Measurements from ENCODE around the gene ZNF606.

ZNF606 gene

DNA sequence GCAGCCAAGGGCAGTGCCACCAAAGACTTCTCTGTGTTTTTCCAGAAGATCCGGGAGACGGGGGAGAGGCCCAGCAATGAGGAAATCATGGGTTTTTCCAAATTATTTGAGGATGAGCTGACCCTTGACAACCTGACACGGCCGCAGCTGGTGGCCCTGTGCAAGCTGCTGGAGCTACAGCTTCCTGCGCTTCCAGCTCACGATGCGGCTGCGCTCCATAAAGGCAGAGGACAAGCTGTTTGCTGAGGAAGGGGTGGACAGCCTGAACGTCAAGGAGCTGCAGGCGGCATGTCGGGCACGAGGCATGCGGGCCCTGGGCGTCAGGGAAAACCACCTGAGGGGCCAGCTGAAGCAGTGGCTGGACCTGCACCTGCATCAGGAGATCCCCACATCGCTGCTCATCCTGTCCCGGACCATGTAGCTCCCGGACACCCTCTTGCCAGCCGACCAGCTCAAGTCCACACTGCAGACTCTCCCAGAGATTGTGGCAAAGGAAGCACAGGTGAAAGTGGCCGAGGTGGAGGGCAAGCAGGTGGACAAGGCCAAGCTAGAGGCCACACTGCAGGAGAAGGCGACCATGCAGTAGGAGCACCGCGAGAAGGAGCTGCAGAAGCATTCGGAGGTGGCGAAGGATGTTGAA lies 42.9 kb upstream of the ZNF606 start:
- TF ChIP-seq, protein P1, sequence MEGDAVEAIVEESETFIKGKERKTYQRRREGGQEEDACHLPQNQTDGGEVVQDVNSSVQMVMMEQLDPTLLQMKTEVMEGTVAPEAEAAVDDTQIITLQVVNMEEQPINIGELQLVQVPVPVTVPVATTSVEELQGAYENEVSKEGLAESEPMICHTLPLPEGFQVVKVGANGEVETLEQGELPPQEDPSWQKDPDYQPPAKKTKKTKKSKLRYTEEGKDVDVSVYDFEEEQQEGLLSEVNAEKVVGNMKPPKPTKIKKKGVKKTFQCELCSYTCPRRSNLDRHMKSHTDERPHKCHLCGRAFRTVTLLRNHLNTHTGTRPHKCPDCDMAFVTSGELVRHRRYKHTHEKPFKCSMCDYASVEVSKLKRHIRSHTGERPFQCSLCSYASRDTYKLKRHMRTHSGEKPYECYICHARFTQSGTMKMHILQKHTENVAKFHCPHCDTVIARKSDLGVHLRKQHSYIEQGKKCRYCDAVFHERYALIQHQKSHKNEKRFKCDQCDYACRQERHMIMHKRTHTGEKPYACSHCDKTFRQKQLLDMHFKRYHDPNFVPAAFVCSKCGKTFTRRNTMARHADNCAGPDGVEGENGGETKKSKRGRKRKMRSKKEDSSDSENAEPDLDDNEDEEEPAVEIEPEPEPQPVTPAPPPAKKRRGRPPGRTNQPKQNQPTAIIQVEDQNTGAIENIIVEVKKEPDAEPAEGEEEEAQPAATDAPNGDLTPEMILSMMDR (IDR thresholded peaks at IDR 0.05; ENCODE audit: poor library complexity, severe bottlenecking) = no peak
- H3K27me3 ChIP-seq (ENCODE audit: insufficient read depth, poor library complexity, severe bottlenecking) = no peaks in the 10 kb centered on the region
- H3K27ac ChIP-seq (ENCODE audit: poor library complexity, severe bottlenecking) = no peak overlapping the region
- H3K36me3 ChIP-seq (ENCODE audit: low read depth) = no peaks in the 10 kb centered on the region
- H3K4me1 ChIP-seq (ENCODE audit: insufficient read depth, poor library complexity, severe bottlenecking) = no peaks in the 10 kb centered on the region
- no peak for ATAC-seq (ENCODE audit: low read depth)
- H3K9me3 ChIP-seq (ENCODE audit: severe bottlenecking) = peaks cover 6% of the 10 kb centered on the region
- DNase-seq (ENCODE audit: low spot score) = no peak
- H3K4me3 ChIP-seq (ENCODE audit: severe bottlenecking) = no peak overlapping the region

DNA sequence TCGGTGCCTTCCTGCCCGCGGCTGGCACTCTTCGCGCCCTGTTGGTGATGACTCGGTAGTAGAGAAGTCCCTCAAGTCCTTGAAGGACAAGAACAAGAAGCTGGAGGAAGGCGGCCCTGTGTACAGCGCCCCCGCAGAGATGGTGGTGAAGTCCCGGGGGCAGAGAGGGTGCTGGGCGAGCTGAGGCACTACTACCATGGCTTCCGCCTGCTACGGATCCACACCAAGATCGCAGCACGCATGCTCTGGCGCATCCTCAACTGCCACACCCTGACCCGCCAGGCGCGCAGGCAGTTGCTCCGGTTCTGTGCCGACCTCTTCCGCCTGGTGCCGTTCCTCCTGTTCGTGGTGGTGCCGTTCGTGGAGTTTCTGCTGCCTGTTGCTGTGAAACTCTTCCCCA lies 42.3 kb upstream of the ZNF606 start:
- ATAC-seq (ENCODE audit: low read depth) = no peak
- no peak overlapping the region for H3K27ac ChIP-seq (ENCODE audit: poor library complexity, severe bottlenecking)
- H3K9me3 ChIP-seq (ENCODE audit: severe bottlenecking) = peaks cover 6% of the 10 kb centered on the region
- H3K4me3 ChIP-seq (ENCODE audit: severe bottlenecking) = no peak overlapping the region
- no peak for DNase-seq (ENCODE audit: low spot score)
- H3K36me3 ChIP-seq (ENCODE audit: low read depth) = no peaks in the 10 kb centered on the region
- H3K4me1 ChIP-seq (ENCODE audit: insufficient read depth, poor library complexity, severe bottlenecking) = no peaks in the 10 kb centered on the region
- TF ChIP-seq, protein P1 (IDR thresholded peaks at IDR 0.05; ENCODE audit: poor library complexity, severe bottlenecking) = no peak
- H3K27me3 ChIP-seq (ENCODE audit: insufficient read depth, poor library complexity, severe bottlenecking) = no peaks in the 10 kb centered on the region

DNA sequence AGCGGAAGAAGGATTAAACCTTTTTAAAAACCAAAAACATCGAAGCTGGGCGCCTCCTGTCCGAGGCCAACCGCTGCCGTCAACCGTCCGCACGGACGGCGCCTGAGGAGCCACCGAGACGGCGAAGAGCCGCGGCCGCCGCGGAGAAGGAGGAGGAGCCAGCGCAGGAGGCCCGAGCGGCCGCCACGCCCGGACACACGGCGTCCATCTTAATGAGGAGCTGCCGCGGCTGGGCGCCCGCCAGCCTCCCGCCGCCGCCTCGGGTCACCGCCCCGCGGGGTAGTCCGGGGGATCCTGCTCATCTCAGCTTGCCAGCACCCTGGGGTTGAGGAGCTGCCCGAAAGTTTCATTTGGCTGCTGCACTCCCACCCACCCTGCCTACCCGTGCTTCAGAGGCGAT lies 41.8 kb upstream of the ZNF606 start:
- ATAC-seq (ENCODE audit: low read depth) (no peak), DNase-seq (ENCODE audit: low spot score) (no peak)
- no peaks in the 10 kb centered on the region for H3K36me3 ChIP-seq (ENCODE audit: low read depth)
- no peaks in the 10 kb centered on the region for H3K4me1 ChIP-seq (ENCODE audit: insufficient read depth, poor library complexity, severe bottlenecking)
- H3K27me3 ChIP-seq (ENCODE audit: insufficient read depth, poor library complexity, severe bottlenecking) = no peaks in the 10 kb centered on the region
- H3K27ac ChIP-seq (ENCODE audit: poor library complexity, severe bottlenecking) = no peak overlapping the region
- peaks cover 6% of the 10 kb centered on the region for H3K9me3 ChIP-seq (ENCODE audit: severe bottlenecking)
- TF ChIP-seq, protein P1 (IDR thresholded peaks at IDR 0.05; ENCODE audit: poor library complexity, severe bottlenecking) = no peak
- H3K4me3 ChIP-seq (ENCODE audit: severe bottlenecking) = no peak overlapping the region

DNA sequence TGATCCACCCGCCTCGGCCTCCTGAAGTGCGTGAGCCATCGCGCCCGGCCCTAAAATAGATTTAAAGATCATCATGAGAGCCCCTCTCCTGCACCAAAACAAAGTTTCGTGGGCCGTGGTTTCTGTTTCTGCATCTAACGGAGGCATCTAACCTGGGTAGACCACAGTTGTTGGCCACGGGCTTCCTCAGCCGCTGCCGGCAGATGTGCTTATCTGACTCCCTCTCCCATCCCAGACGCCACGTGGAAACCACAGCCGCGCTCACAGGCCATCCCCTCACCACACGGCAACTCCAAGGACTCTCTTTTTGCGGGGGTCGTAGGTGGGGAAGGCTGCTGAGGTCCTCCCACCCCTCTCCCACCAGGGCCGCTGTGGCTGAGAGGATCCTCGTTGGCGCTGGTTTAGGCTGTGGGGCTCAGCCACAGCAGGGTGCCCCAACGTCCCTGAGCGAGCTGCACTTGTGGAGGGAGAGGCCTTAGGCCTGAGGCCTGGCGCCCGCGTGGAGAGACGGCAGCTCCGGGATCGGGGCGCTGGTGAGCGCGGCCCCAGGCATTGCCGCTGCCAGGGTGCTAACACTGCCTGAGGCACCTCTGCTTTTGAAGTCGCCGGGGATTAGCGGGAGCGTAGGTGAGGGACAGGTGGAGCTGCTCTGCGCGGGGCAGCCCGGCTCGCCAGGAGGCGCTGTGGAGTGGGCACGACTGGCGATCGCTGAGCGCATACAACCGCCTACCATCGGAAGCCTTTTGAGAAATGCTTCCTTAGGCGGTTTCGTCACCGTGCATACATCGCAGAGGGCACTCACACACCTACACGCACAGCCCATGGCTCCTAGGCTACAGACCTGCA lies 40.1 kb upstream of the ZNF606 start:
- no peak for ATAC-seq (ENCODE audit: low read depth)

More for the DNA sequence above, 40.1 kb upstream of the ZNF606 start:
- Histone ChIP-seq H3K4me1 (ENCODE audit: insufficient read depth, poor library complexity, severe bottlenecking) (no peaks in the 10 kb centered on the region), H3K27me3 (ENCODE audit: insufficient read depth, poor library complexity, severe bottlenecking) (no peaks in the 10 kb centered on the region), H3K4me3 (ENCODE audit: severe bottlenecking) (no peak overlapping the region), H3K9me3 (ENCODE audit: severe bottlenecking) (peaks cover 7% of the 10 kb centered on the region), H3K36me3 (ENCODE audit: low read depth) (no peaks in the 10 kb centered on the region), H3K27ac (ENCODE audit: poor library complexity, severe bottlenecking) (no peak overlapping the region)
- DNase-seq (ENCODE audit: low spot score) = no peak
- TF ChIP-seq, protein P1 (IDR thresholded peaks at IDR 0.05; ENCODE audit: poor library complexity, severe bottlenecking) = no peak

Data from RWPE2 (cell line).